Memory B cell (primary cell): ENCODE results near the gene C14orf132.

Experiments
- ATAC-seq: fragments of 150-1000 bp; cut with Tn5 transposase; 2 replicates; pipeline ENCODE4 v1.10.0; 2021; ENCODE audit warnings: low read depth, mild to moderate bottlenecking, moderate library complexity
- DNase-seq, 2 donors: peaks; one replicate each; pipeline ENCODE4 v3.0.0; 2022; ENCODE audit warnings: low spot score in 2 of 2
- H3K27ac Mint-ChIP-seq: one replicate; pipeline ENCODE4 v1.8.0; 2022; ENCODE audit warnings: mild to moderate bottlenecking, moderate library complexity, mixed read lengths
- H3K27me3 Mint-ChIP-seq: one replicate; pipeline ENCODE4 v1.8.0; 2022; ENCODE audit warnings: mixed read lengths
- H3K36me3 Mint-ChIP-seq: one replicate; pipeline ENCODE4 v1.8.0; 2022; ENCODE audit warnings: mild to moderate bottlenecking, mixed read lengths
- H3K4me1 Mint-ChIP-seq: one replicate; pipeline ENCODE4 v1.8.0; 2022; ENCODE audit warnings: mixed read lengths
- H3K4me3 Mint-ChIP-seq: one replicate; pipeline ENCODE4 v1.8.0; 2022; ENCODE audit warnings: mild to moderate bottlenecking, moderate library complexity, mixed read lengths
- H3K9me3 Mint-ChIP-seq: one replicate; pipeline ENCODE4 v1.8.0; 2022; ENCODE audit warnings: mixed read lengths

C14orf132 gene

DNA sequence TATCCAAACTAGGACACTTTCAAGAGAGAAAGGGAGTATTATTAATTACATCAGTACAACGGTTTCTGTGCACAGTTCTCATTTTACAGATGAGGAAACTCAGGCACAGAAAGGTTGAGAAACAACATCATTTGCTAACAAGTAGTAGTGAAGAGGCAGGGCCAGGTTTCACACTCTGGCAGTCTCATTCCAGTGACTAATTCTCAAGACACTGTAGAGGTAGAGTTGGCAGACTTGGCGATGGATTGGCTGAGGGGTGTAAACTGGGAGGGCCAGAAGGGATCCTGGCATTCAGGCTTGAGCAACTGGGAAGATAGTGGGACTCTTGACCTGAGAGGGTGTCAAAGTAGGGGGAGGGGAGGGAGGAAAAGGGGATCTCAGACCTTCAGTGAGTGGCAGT, 91.7 kb downstream of the C14orf132 start:
- peaks cover 6% of the 10 kb centered on the region for H3K9me3 Mint-ChIP-seq
- DNase-seq (no peak), ATAC-seq (no peak)
- no peaks in the 10 kb centered on the region for H3K36me3 Mint-ChIP-seq
- peaks cover 5% of the 10 kb centered on the region for H3K27me3 Mint-ChIP-seq
- H3K4me3 Mint-ChIP-seq = no peak overlapping the region
- no peaks in the 10 kb centered on the region for H3K4me1 Mint-ChIP-seq
- H3K27ac Mint-ChIP-seq = no peak overlapping the region

DNA sequence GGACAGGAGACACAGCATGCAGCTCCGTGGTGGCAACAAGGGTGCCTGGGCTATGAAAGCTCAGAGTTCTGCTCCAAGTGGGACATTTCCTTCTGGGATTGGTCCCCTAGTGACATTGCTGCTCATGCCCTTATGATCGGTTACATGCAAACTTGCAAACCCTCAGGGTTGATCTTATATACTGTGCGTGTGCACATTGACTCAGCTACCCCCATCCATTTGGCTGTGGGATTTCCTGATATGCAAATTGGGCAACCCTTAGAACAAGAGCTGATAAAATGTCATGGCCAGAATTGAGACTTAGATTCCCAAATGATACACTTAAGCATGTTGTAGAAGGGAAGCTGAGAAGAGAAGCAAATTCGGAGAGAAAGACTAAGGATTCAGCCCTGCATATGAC, 92.7 kb downstream of the C14orf132 start:
- Mint-ChIP-seq H3K4me3 (no peak overlapping the region), H3K36me3 (no peaks in the 10 kb centered on the region), H3K27ac (no peak overlapping the region), H3K9me3 (peaks cover 7% of the 10 kb centered on the region), H3K27me3 (peaks cover 5% of the 10 kb centered on the region), H3K4me1 (no peaks in the 10 kb centered on the region)
- DNase-seq (no peak), ATAC-seq (no peak)

DNA sequence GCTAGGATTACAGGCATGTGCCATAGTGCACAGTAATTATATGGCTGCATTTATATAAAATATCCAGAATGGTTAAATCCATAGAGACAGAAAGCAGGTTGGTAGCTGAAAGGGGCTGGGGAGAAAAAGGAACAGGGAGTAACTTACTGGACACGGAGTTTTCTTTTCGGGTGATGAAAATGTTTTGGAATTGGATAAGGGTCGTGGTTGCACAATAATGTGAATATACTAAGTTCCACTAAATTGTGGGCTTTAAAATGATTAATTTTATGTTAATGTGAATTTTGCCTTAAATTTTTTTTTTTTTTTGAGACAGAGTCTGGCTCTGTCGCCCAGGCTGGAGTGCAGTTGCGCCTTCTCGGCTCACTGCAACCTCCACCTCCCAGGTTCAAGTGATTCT, 95.3 kb downstream of the C14orf132 start:
- DNase-seq (no peak), ATAC-seq (no peak)
- H3K27ac Mint-ChIP-seq = no peak overlapping the region
- peaks cover 9% of the 10 kb centered on the region for H3K9me3 Mint-ChIP-seq
- H3K4me1 Mint-ChIP-seq = no peaks in the 10 kb centered on the region
- no peak overlapping the region for H3K4me3 Mint-ChIP-seq
- peaks cover 7% of the 10 kb centered on the region for H3K27me3 Mint-ChIP-seq
- H3K36me3 Mint-ChIP-seq = peaks cover 1% of the 10 kb centered on the region

DNA sequence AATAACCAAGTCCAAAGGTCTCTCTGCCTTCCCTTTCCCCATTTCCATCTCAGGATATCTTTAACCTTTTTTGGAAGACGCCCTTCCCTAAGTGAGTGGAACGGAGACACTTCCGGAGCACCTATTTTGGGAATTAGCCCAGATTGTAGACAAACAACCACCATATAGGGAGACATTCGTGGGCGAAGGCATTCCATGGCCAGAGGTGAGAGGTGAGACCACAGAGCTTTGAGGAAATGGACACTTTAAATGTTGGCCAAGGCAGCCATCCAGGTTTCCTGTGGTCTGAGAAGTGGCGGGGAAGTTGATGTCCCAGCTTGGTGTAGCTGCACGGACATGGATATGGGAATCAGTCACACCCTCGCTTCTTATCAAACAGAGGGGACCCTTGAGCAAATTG, 96.1 kb downstream of the C14orf132 start:
- H3K36me3 Mint-ChIP-seq = peaks cover 1% of the 10 kb centered on the region
- ATAC-seq = no peak
- no peak for DNase-seq
- no peaks in the 10 kb centered on the region for H3K4me1 Mint-ChIP-seq
- H3K9me3 Mint-ChIP-seq = peaks cover 9% of the 10 kb centered on the region
- no peak overlapping the region for H3K4me3 Mint-ChIP-seq
- no peak overlapping the region for H3K27ac Mint-ChIP-seq
- H3K27me3 Mint-ChIP-seq = peaks cover 4% of the 10 kb centered on the region

DNA sequence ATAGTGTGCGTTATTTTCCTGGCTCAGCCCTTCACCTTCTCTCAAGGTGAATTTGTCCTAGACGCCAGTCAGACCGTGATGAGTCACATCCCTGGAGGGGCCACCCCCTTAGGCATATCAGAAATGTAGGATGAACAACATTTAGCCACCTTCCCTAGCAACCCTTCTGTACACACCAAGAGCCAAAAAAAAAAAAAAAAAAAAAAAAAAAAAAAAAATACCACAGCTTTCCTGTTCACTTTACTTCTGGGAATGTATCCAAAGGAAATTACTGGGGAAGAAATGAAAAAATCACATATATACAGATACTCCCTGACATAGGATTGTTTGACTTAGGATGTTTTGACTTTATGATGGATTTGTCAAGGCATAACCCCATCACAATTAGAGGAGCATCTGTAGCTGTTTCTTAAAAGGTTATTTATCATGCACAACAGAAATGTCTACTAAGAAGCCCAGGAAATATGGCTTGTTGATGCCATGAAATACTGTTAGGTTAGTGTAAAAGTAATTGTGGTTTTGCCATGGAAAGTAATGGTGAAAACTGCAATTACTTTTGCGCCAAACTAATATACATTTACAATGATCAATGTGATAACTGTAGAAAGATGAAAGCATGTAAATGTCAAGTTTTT, 97.3 kb downstream of the C14orf132 start:
- H3K4me3 Mint-ChIP-seq = no peak overlapping the region
- H3K27me3 Mint-ChIP-seq = peaks cover 4% of the 10 kb centered on the region
- no peak overlapping the region for H3K27ac Mint-ChIP-seq
- DNase-seq = no peak
- H3K36me3 Mint-ChIP-seq = peaks cover 1% of the 10 kb centered on the region
- no peaks in the 10 kb centered on the region for H3K4me1 Mint-ChIP-seq
- H3K9me3 Mint-ChIP-seq = peaks cover 9% of the 10 kb centered on the region
- ATAC-seq = no peak

DNA sequence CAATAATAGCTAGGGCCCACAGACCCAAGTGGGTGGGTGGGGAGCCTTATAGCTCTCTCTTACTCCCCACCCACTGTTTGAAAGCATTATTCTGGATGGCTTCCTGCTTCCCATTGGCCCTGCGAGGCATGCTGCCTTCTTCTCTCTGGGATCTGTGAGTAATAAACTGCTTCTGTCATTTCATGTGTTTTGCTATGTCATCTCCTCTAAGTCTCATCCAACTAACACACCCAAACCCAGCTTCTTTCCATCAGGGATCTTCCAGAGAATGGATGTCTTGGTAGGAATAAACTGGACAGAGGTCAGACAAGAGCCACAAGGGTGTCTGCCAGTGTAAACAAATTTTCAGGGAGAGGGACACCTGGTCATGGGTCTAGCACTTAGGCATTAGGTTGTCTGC, 99.1 kb downstream of the C14orf132 start:
- Mint-ChIP-seq H3K4me3 (no peak overlapping the region), H3K36me3 (peaks cover 3% of the 10 kb centered on the region), H3K9me3 (peaks cover 12% of the 10 kb centered on the region), H3K27me3 (peaks cover 6% of the 10 kb centered on the region), H3K4me1 (no peaks in the 10 kb centered on the region), H3K27ac (no peak overlapping the region)
- DNase-seq (no peak), ATAC-seq (no peak)

DNA sequence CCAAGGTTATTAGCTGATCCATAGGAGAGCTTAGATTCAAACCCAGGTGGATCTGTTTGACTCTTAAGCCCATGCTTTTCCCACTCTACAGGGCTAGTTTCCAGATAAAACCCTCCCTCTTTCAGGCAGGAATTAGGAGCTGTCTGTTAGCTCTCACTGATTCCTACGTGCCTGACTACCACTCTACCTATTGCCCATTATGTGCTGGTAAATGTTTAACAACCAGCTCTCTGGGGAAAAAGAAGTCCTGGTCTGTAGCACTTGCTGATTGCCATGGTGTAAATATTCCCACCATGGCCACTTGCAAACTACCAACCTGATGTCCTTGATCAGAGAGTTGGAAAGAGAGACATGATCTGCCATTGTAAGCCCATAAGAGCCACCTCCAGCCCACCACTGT, 100.0 kb downstream of the C14orf132 start:
- Mint-ChIP-seq H3K36me3 (peaks cover 3% of the 10 kb centered on the region), H3K4me1 (no peaks in the 10 kb centered on the region), H3K9me3 (peaks cover 12% of the 10 kb centered on the region), H3K4me3 (no peak overlapping the region), H3K27ac (no peak overlapping the region), H3K27me3 (peaks cover 6% of the 10 kb centered on the region)
- ATAC-seq (no peak), DNase-seq (no peak)

DNA sequence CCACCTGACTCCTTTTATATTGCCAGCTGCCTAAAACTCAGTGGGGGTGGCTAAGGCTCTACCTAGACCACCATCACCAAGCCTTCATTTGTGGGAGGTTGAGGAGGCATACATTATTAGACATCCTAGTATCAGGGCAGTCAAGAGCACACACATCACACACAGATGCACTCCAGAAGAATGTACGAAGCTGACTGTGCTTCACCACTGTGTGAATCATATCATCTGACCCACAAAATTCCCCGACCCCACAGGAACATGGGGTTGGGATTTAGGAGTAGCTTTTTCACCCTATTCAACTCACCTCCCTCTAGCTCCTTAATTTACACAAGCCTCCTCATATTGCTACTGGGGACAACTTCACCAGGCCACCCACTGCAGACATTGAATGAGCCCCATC, 100.7 kb downstream of the C14orf132 start:
- DNase-seq (no peak), ATAC-seq (no peak)
- Mint-ChIP-seq H3K9me3 (peaks cover 14% of the 10 kb centered on the region), H3K27me3 (peaks cover 6% of the 10 kb centered on the region), H3K4me1 (no peaks in the 10 kb centered on the region), H3K27ac (no peak overlapping the region), H3K4me3 (no peak overlapping the region), H3K36me3 (peaks cover 3% of the 10 kb centered on the region)

DNA sequence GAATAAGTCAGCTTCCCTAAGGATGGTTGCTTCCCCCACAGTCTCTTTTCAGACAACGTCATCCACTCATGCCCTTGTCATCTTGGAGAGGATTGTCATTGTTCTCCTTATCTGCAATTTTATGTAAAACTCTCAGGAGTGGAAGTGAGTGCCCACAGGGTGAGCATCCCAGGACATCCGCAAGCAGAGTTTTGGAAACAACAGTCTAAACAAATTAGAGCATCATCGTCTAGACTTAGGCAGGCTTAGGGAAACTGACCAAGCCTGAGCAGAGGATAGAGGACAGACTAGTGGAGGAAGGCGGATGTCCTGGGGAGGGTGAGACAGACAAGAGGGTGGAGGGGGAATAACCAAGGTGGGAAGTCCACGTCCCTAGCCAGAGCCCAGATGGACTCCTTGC, 101.8 kb downstream of the C14orf132 start:
- Mint-ChIP-seq H3K4me1 (no peaks in the 10 kb centered on the region), H3K9me3 (peaks cover 8% of the 10 kb centered on the region), H3K36me3 (peaks cover 3% of the 10 kb centered on the region), H3K27me3 (peaks cover 4% of the 10 kb centered on the region), H3K27ac (no peak overlapping the region), H3K4me3 (no peak overlapping the region)
- DNase-seq (no peak), ATAC-seq (no peak)
